ENCODE measurements around the gene APOBEC2.
A peak's percentile ranks its signal among the peaks of the same experiment; 100 is the strongest.

- peak in 2 of 3 donors; percentile 46 to 69 for TF ChIP-seq POLR2AphosphoS5 (IDR thresholded peaks at IDR 0.05)
- no peak for TF ChIP-seq CTCF (IDR thresholded peaks at IDR 0.05)
- no peak for TF ChIP-seq EP300 (IDR thresholded peaks at IDR 0.05)
- no peak for TF ChIP-seq POLR2A (IDR thresholded peaks at IDR 0.05)
Measured at GRCh38 chr6:41064841-41065240, 11.8 kb downstream of the APOBEC2 start.

Data from stomach (tissue), 4 donors.